ENCODE results near the gene FOXC2.
A peak's percentile ranks its signal among the peaks of the same experiment; 100 is the strongest.

The FOXC2 gene

GRCh38 chr16:86556576-86556975 lies 10.1 kb upstream of the FOXC2 start:
- DNase-seq (ENCODE audit: low spot score), result no peak

GRCh38 chr16:86557587-86557986 lies 9.0 kb upstream of the FOXC2 start:
- no peak for DNase-seq (ENCODE audit: low spot score)

- no peak for DNase-seq (ENCODE audit: low spot score)
These were observed 8.1 kb upstream of the FOXC2 start for GRCh38 chr16:86558355-86559193.

- DNase-seq (ENCODE audit: low spot score), result no peak
These were observed 6.8 kb upstream of the FOXC2 start for GRCh38 chr16:86559802-86560305.

GRCh38 chr16:86562356-86562755 lies 4.3 kb upstream of the FOXC2 start:
- DNase-seq (ENCODE audit: low spot score), result no peak

- peak; percentile 86 for DNase-seq (ENCODE audit: low spot score)
These were observed 2.9 kb upstream of the FOXC2 start for GRCh38 chr16:86563469-86564345.

GRCh38 chr16:86565181-86565631 lies 1.4 kb upstream of the FOXC2 start:
- DNase-seq (ENCODE audit: low spot score), result no peak

- DNase-seq (ENCODE audit: low spot score), result no peak
These were observed 751 bp upstream of the FOXC2 start for GRCh38 chr16:86565644-86566511.

GRCh38 chr16:86566966-86567700 lies 504 bp downstream of the FOXC2 start:
- DNase-seq (ENCODE audit: low spot score), result no peak

- no peak for DNase-seq (ENCODE audit: low spot score)
These were observed 1.3 kb downstream of the FOXC2 start for GRCh38 chr16:86567701-86568581.

- no peak for DNase-seq (ENCODE audit: low spot score)
These were observed 2.3 kb downstream of the FOXC2 start for GRCh38 chr16:86568677-86569623.

- DNase-seq (ENCODE audit: low spot score), result no peak
These were observed 3.2 kb downstream of the FOXC2 start for GRCh38 chr16:86569701-86570447.

- no peak for DNase-seq (ENCODE audit: low spot score)
These were observed 4.2 kb downstream of the FOXC2 start for GRCh38 chr16:86570558-86571529.

- no peak for DNase-seq (ENCODE audit: low spot score)
These were observed 4.9 kb downstream of the FOXC2 start for GRCh38 chr16:86571530-86571915.

- no peak for DNase-seq (ENCODE audit: low spot score)
These were observed 5.5 kb downstream of the FOXC2 start for GRCh38 chr16:86572041-86572521.

- DNase-seq (ENCODE audit: low spot score), result no peak
These were observed 6.0 kb downstream of the FOXC2 start for GRCh38 chr16:86572606-86573005.

GRCh38 chr16:86573215-86573614 lies 6.6 kb downstream of the FOXC2 start:
- no peak for DNase-seq (ENCODE audit: low spot score)
